Endodermal cell (in vitro differentiated cells): Measurements from ENCODE around the gene ID2. TPM values are rescaled to one million over a fixed set of nuclear protein-coding genes. Genes with fewer than 3 reads are reported as not detected.

Source experiments
- DNase-seq: peaks from one replicate; pipeline ENCODE4 v3.0.0-alpha.2; 2017
- H3K27ac ChIP-seq: 2 replicates; pipeline ENCODE4 v1.5.1; 2013; ENCODE audit warnings: mild to moderate bottlenecking, low read depth, low read length, moderate library complexity
- H3K27me3 ChIP-seq: 2 replicates; pipeline ENCODE4 v1.6.1; 2013; ENCODE audit warnings: mild to moderate bottlenecking, low read length, moderate library complexity; ENCODE audit not compliant: insufficient read depth, control insufficient read depth, poor library complexity, severe bottlenecking
- H3K36me3 ChIP-seq: 2 replicates; pipeline ENCODE4 v1.7.0; 2013; ENCODE audit warnings: mild to moderate bottlenecking, low read length, moderate library complexity; ENCODE audit not compliant: control insufficient read depth, insufficient read depth
- H3K4me1 ChIP-seq: one replicate; pipeline ENCODE4 v1.7.0; 2013; ENCODE audit warnings: low read length; ENCODE audit not compliant: control insufficient read depth, insufficient read depth
- H3K4me3 ChIP-seq: 2 replicates; pipeline ENCODE4 v1.5.1; 2013; ENCODE audit warnings: mild to moderate bottlenecking, low read length, moderate library complexity
- H3K9ac ChIP-seq: 2 replicates; pipeline ENCODE4 v1.6.1; 2013; ENCODE audit warnings: mild to moderate bottlenecking, low read length, moderate library complexity; ENCODE audit not compliant: poor library complexity, severe bottlenecking; ENCODE audit errors: extremely low read depth
- H3K9me3 ChIP-seq: 2 replicates; pipeline ENCODE4 v1.6.1; 2013; ENCODE audit warnings: mild to moderate bottlenecking, low read length, moderate library complexity; ENCODE audit not compliant: control insufficient read depth
- H3K27ac Mint-ChIP-seq: 2 replicates; pipeline ENCODE4 v1.8.0; 2020; ENCODE audit warnings: mixed read lengths
- H3K27me3 Mint-ChIP-seq: 2 replicates; pipeline ENCODE4 v1.8.0; 2021; ENCODE audit warnings: mild to moderate bottlenecking, mixed read lengths; ENCODE audit not compliant: insufficient read depth
- H3K36me3 Mint-ChIP-seq: 2 replicates; pipeline ENCODE4 v1.8.0; 2020; ENCODE audit warnings: low read depth, mixed read lengths
- H3K4me1 Mint-ChIP-seq: 2 replicates; pipeline ENCODE4 v1.8.0; 2020; ENCODE audit warnings: mixed read lengths
- H3K4me3 Mint-ChIP-seq: 2 replicates; pipeline ENCODE4 v1.8.0; 2020; ENCODE audit warnings: mild to moderate bottlenecking, moderate library complexity, mixed read lengths
- H3K9me3 Mint-ChIP-seq: 2 replicates; pipeline ENCODE4 v1.8.0; 2020; ENCODE audit warnings: mild to moderate bottlenecking, mixed read lengths
- WGBS, 2 experiments: methylation state at CpG; one replicate each; pipeline versions ENCODE4 v1.1.5 to v1.1.7; 2013; ENCODE audit warnings: missing lambda C conversion rate in 2 of 2, mixed read lengths in 1 of 2; ENCODE audit not compliant: insufficient coverage in 1 of 2, insufficient read length in 1 of 2; 5-methylcytosine and 5-hydroxymethylcytosine counted together
- total RNA-seq, 2 donors: library from RNA; stranded (reverse); fragmentation: NEBNext Ultra II Directional in 1 of 2; extraction: Animal tissue kit (Norgen Biotek cat#: 25700) in 1 of 2; gene quantifications; 2 replicates in 1 of 2; 3 replicates in 1 of 2; pipeline ENCODE4 v1.2.1, GENCODE V29; 2021
- TF ChIP-seq, protein P1 (sequence below): fragments of 200-600 bp; sonication (generic); conservative IDR thresholded peaks from 2 replicates; pipeline ENCODE4 v1.5.0; 2021; ENCODE audit warnings: antibody characterized with exemption, mild to moderate bottlenecking

Gene ID2
- total RNA-seq, 2 donors from 2014 or later: 83.5 to 91.2 TPM

- Mint-ChIP-seq H3K9me3 (no peaks in the 10 kb centered on the region), H3K4me1 (peaks cover 3% of the 10 kb centered on the region), H3K27me3 (no peaks in the 10 kb centered on the region), H3K4me3 (no peak overlapping the region), H3K36me3 (no peaks in the 10 kb centered on the region), H3K27ac (no peak overlapping the region)
- DNase-seq: no peak
- WGBS, 2 experiments: 93 to 100% methylated on average over 3 of the region's 3 CpGs
- TF ChIP-seq, protein P1, sequence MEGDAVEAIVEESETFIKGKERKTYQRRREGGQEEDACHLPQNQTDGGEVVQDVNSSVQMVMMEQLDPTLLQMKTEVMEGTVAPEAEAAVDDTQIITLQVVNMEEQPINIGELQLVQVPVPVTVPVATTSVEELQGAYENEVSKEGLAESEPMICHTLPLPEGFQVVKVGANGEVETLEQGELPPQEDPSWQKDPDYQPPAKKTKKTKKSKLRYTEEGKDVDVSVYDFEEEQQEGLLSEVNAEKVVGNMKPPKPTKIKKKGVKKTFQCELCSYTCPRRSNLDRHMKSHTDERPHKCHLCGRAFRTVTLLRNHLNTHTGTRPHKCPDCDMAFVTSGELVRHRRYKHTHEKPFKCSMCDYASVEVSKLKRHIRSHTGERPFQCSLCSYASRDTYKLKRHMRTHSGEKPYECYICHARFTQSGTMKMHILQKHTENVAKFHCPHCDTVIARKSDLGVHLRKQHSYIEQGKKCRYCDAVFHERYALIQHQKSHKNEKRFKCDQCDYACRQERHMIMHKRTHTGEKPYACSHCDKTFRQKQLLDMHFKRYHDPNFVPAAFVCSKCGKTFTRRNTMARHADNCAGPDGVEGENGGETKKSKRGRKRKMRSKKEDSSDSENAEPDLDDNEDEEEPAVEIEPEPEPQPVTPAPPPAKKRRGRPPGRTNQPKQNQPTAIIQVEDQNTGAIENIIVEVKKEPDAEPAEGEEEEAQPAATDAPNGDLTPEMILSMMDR: no peak
- Histone ChIP-seq H3K27ac (no peak overlapping the region), H3K9me3 (no peaks in the 10 kb centered on the region), H3K4me3 (no peak overlapping the region), H3K9ac (no peak overlapping the region), H3K4me1 (no peaks in the 10 kb centered on the region), H3K36me3 (no peaks in the 10 kb centered on the region), H3K27me3 (no peaks in the 10 kb centered on the region)
Observed at GRCh38 chr2:8721410-8721809, 39.6 kb downstream of the ID2 start.

DNA sequence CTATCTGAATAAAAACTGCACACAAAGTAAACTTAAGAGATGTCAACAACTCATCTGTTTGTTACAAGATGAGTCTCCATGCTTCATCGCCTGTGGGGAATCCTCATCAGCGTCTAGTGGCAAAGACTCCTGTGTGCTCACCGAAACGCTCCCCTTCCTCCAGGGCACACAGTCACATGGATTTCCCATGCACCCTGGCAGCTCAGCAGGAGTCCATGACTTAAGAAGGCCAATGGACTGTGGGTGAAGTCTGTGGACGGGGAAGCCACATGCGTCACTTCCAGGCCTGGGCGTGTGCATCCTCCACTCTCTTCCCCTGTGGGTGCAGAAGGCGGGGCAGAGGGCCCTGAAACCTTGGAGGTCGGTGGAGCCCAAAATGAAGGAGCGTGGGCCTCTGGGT, 41.1 kb downstream of the ID2 start:
- no peak overlapping the region for H3K27ac ChIP-seq
- TF ChIP-seq, protein P1: no peak
- Mint-ChIP-seq H3K27ac (no peak overlapping the region), H3K4me1 (peaks cover 3% of the 10 kb centered on the region), H3K36me3 (peaks cover 2% of the 10 kb centered on the region), H3K4me3 (no peak overlapping the region), H3K9me3 (no peaks in the 10 kb centered on the region), H3K27me3 (no peaks in the 10 kb centered on the region)
- H3K4me3 ChIP-seq: no peak overlapping the region
- no peaks in the 10 kb centered on the region for H3K4me1 ChIP-seq
- no peak for DNase-seq
- H3K9ac ChIP-seq: no peak overlapping the region
- H3K27me3 ChIP-seq: no peaks in the 10 kb centered on the region
- 91 to 97% methylated on average over 6 to 10 of the region's 10 CpGs for WGBS, 2 experiments
- peaks cover 3% of the 10 kb centered on the region for H3K36me3 ChIP-seq
- H3K9me3 ChIP-seq: no peaks in the 10 kb centered on the region

DNA sequence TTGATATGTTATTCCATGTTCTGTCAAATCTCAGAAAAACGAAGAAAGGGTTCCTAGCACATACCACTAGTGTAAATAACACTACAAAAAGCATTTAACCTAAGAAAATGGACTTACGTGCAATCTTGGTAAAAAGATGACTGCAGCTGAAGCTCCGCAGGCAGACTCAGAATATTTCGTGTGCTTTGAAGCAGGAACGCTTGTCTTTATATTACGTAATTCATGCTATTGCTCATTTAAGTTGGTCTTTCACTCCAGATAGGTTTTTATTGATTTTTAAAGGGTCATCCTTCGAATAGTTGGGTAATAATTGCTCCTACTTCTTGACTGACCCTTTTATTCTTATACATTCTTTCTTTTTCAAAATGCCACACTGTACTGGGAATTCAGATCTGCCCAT, 44.0 kb downstream of the ID2 start:
- H3K36me3 Mint-ChIP-seq: peaks cover 24% of the 10 kb centered on the region
- H3K4me1 ChIP-seq: no peaks in the 10 kb centered on the region
- no peaks in the 10 kb centered on the region for H3K27me3 ChIP-seq
- H3K27ac ChIP-seq: no peak overlapping the region
- H3K9me3 Mint-ChIP-seq: no peaks in the 10 kb centered on the region
- DNase-seq: no peak
- peaks cover 20% of the 10 kb centered on the region for H3K36me3 ChIP-seq
- no peak overlapping the region for H3K4me3 ChIP-seq
- 94 to 98% methylated on average over 7 of the region's 7 CpGs for WGBS, 2 experiments
- H3K9me3 ChIP-seq: no peaks in the 10 kb centered on the region
- TF ChIP-seq, protein P1: no peak
- H3K27me3 Mint-ChIP-seq: no peaks in the 10 kb centered on the region
- no peak overlapping the region for H3K27ac Mint-ChIP-seq
- no peak overlapping the region for H3K9ac ChIP-seq
- no peak overlapping the region for H3K4me3 Mint-ChIP-seq
- H3K4me1 Mint-ChIP-seq: peaks cover 3% of the 10 kb centered on the region
